Panc1 (cell line): ENCODE data around the gene FARP1. TPM values are rescaled to one million over a fixed set of nuclear protein-coding genes. Genes with fewer than 3 reads are reported as not detected.

Experiments used
- ATAC-seq: fragments of 200-7000 bp; cut with Tn5 transposase; 2 replicates; pipeline ENCODE4 v1.9.1; 2020; ENCODE audit warnings: mild to moderate bottlenecking, moderate library complexity
- BruUV-seq: library from RNA; stranded (reverse); fragments of 400-500 nt; replicated peaks from 2 replicates; lab custom pipeline; 2021; lab: Mats Ljungman, UMichigan
- CTCF ChIA-PET: fragments of 300-600 bp; sonication (Branson Sonifier 250); formaldehyde crosslinking; loops from one replicate; lab custom pipeline; 2022; ENCODE audit warnings: antibody characterized with exemption; lab: Charles Lee
- POLR2A ChIA-PET: fragments of 300-600 bp; sonication (Branson Sonifier 250); formaldehyde crosslinking; loops from one replicate; lab custom pipeline; 2022; ENCODE audit warnings: antibody characterized with exemption; lab: Charles Lee
- DNase-seq: peaks from one replicate; pipeline ENCODE4 v3.0.0-alpha.2; 2010; ENCODE audit warnings: low read depth, low spot score
- H3K27ac ChIP-seq: 2 replicates; pipeline ENCODE4 v1.5.1; 2011; ENCODE audit warnings: mild to moderate bottlenecking, low read length, inconsistent platforms
- H3K27me3 ChIP-seq: fragments of 200-500 bp; sonication (Bioruptor generic); 2 replicates; pipeline ENCODE4 v1.6.0; 2014; ENCODE audit warnings: low read length, inconsistent platforms; ENCODE audit not compliant: control insufficient read depth, insufficient read depth
- H3K36me3 ChIP-seq: fragments of 200-500 bp; sonication (Bioruptor generic); 2 replicates; pipeline ENCODE4 v1.5.1; 2014; ENCODE audit warnings: inconsistent platforms, mild to moderate bottlenecking, low read length, moderate library complexity; ENCODE audit not compliant: control insufficient read depth, insufficient read depth
- H3K4me1 ChIP-seq: 2 replicates; pipeline ENCODE4 v1.5.1; 2011; ENCODE audit warnings: inconsistent platforms, mild to moderate bottlenecking, low read length, moderate library complexity; ENCODE audit not compliant: control insufficient read depth, insufficient read depth
- H3K4me3 ChIP-seq, 2 experiments: 2 replicates each; pipeline ENCODE4 v1.5.1; 2011 to 2012; ENCODE audit warnings: low read depth in 2 of 2, low read length in 2 of 2, mild to moderate bottlenecking in 2 of 2, inconsistent platforms in 1 of 2, moderate library complexity in 1 of 2
- H3K9me3 ChIP-seq: fragments of 200-500 bp; sonication (Bioruptor generic); 2 replicates; pipeline ENCODE4 v1.5.1; 2014; ENCODE audit warnings: low read depth, mild to moderate bottlenecking, inconsistent platforms, low read length, moderate library complexity; ENCODE audit not compliant: control insufficient read depth, insufficient read depth
- POLR2AphosphoS5 ChIP-seq: IDR thresholded peaks from 2 replicates; pipeline ENCODE4 v1.6.1; 2012; ENCODE audit warnings: mild to moderate bottlenecking, low read depth, low read length, moderate library complexity
- SIN3A ChIP-seq: IDR thresholded peaks from 2 replicates; pipeline ENCODE4 v1.6.1; 2012; ENCODE audit warnings: low read depth, mild to moderate bottlenecking, low read length, moderate library complexity, borderline replicate concordance; ENCODE audit not compliant: insufficient read depth
- TCF7L2 ChIP-seq: IDR thresholded peaks from 2 replicates; pipeline ENCODE4 v1.6.1; 2011; ENCODE audit warnings: mild to moderate bottlenecking, low read depth, low read length, inconsistent platforms
- in situ Hi-C: cut with HindIII; loops from 2 replicates; pipeline ENCODE4 v1.10.0; 2016; ENCODE audit warnings: low sequenced_read_pairs, low pct_unique_long_range_greater_than_20kb
- intact Hi-C: fragments of 100-400 bp; cut with micrococcal nuclease; formaldehyde crosslinking; loops from one replicate; pipeline ENCODE4 v1.10.0; 2022; ENCODE audit not compliant: unreplicated experiment
- total RNA-seq: library from RNA; stranded (reverse); gene quantifications from one replicate; pipeline ENCODE4 v1.2.1, GENCODE V29; 2021; ENCODE audit not compliant: unreplicated experiment
- TF ChIP-seq, protein P1 (sequence below), 2 experiments: IDR thresholded peaks; 2 replicates each; pipeline ENCODE4 v1.6.1; 2011 to 2012; ENCODE audit warnings: low read depth in 2 of 2, control low read depth in 1 of 2, low read length in 1 of 2, mild to moderate bottlenecking in 1 of 2, moderate library complexity in 1 of 2; ENCODE audit not compliant: insufficient read depth in 1 of 2
- TF ChIP-seq, protein P2 (sequence below): fragments of 450-650 bp; IDR thresholded peaks from 2 replicates; pipeline ENCODE4 v1.5.1; 2017; ENCODE audit warnings: mild to moderate bottlenecking

The FARP1 gene
- total RNA-seq, 1 experiment from 2014 or later = 61.9 TPM

DNA sequence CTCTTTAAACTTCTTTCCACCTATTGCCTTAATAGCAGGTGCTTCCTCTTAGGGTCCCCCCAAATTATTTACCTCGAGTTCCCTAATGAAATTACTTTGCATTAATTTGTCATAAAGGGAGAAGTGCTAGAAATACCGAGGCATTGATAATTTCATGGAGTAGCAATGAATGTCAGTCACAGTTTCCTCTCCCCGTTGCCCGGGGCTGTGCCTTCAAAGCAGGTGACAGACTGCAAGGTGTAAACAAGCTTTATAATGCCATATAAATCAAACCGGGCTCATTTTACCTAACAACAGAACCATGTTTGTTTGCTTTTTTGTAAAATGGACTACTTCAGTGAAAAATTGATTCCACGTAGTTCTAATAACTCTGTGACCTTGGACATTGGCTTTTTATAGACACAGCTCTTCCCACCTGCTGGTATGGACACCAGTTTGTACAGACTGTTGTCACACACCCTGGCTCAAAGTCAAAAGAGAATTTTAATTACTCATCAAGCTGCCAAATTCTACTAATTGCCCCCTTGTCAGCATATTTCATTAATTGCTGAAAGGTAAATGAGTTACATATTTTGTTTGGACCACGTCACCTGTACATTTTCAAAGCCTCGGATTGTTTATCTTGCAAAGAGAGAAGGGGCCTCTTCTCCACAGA lies 262.9 kb downstream of the FARP1 start:
- ChIA-PET CTCF (no interaction called here), POLR2A (no interaction called here)
- TF ChIP-seq TCF7L2 (no peak), POLR2AphosphoS5 (no peak), SIN3A (no peak)
- TF ChIP-seq, protein P1, sequence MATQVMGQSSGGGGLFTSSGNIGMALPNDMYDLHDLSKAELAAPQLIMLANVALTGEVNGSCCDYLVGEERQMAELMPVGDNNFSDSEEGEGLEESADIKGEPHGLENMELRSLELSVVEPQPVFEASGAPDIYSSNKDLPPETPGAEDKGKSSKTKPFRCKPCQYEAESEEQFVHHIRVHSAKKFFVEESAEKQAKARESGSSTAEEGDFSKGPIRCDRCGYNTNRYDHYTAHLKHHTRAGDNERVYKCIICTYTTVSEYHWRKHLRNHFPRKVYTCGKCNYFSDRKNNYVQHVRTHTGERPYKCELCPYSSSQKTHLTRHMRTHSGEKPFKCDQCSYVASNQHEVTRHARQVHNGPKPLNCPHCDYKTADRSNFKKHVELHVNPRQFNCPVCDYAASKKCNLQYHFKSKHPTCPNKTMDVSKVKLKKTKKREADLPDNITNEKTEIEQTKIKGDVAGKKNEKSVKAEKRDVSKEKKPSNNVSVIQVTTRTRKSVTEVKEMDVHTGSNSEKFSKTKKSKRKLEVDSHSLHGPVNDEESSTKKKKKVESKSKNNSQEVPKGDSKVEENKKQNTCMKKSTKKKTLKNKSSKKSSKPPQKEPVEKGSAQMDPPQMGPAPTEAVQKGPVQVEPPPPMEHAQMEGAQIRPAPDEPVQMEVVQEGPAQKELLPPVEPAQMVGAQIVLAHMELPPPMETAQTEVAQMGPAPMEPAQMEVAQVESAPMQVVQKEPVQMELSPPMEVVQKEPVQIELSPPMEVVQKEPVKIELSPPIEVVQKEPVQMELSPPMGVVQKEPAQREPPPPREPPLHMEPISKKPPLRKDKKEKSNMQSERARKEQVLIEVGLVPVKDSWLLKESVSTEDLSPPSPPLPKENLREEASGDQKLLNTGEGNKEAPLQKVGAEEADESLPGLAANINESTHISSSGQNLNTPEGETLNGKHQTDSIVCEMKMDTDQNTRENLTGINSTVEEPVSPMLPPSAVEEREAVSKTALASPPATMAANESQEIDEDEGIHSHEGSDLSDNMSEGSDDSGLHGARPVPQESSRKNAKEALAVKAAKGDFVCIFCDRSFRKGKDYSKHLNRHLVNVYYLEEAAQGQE (IDR thresholded peaks at IDR 0.05; ENCODE audit: insufficient read depth in 1 of 2, low read depth in 2 of 2, low read length in 1 of 2) = no peak
- TF ChIP-seq, protein P2, sequence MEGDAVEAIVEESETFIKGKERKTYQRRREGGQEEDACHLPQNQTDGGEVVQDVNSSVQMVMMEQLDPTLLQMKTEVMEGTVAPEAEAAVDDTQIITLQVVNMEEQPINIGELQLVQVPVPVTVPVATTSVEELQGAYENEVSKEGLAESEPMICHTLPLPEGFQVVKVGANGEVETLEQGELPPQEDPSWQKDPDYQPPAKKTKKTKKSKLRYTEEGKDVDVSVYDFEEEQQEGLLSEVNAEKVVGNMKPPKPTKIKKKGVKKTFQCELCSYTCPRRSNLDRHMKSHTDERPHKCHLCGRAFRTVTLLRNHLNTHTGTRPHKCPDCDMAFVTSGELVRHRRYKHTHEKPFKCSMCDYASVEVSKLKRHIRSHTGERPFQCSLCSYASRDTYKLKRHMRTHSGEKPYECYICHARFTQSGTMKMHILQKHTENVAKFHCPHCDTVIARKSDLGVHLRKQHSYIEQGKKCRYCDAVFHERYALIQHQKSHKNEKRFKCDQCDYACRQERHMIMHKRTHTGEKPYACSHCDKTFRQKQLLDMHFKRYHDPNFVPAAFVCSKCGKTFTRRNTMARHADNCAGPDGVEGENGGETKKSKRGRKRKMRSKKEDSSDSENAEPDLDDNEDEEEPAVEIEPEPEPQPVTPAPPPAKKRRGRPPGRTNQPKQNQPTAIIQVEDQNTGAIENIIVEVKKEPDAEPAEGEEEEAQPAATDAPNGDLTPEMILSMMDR = no peak
- Histone ChIP-seq H3K4me3 (no peak overlapping the region), H3K27me3 (no peaks in the 10 kb centered on the region), H3K27ac (no peak overlapping the region), H3K9me3 (no peaks in the 10 kb centered on the region), H3K36me3 (no peaks in the 10 kb centered on the region), H3K4me1 (no peaks in the 10 kb centered on the region)
- intact Hi-C loops = no loop called here
- in situ Hi-C loops = loop anchor here (25.0 kb wide), 1 partner anchor 269 kb away; the partner anchor contains the start of gene FARP1
- ATAC-seq (no peak), DNase-seq (no peak)
- no TSS peak for BruUV-seq

DNA sequence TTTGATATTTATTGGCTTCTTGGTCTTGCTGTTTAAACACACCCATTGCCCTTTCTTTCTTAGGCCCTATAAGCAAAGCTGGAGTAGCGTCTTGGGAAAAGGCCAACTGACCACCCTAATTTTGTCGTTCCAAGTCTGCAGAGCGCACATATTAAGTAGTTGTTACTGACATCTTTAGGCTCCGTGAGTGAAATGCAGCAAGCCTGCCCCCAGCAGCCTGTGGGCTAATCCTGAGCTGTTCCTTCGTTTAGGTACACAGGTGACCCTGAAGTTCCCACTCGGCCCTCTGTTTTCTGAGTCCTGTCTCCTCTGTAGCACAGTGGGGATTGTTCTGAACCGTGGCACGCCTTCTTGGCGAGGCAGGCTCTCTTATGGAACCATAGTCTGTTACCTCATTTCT lies 263.5 kb downstream of the FARP1 start:
- BruUV-seq = no TSS peak
- Histone ChIP-seq H3K27me3 (no peaks in the 10 kb centered on the region), H3K4me1 (no peaks in the 10 kb centered on the region), H3K36me3 (no peaks in the 10 kb centered on the region), H3K27ac (no peak overlapping the region), H3K4me3 (no peak overlapping the region), H3K9me3 (no peaks in the 10 kb centered on the region)
- ChIA-PET POLR2A (interaction anchor here (0.6 kb wide), 1 partner anchor 262 kb away, joined by 12 read pairs; no protein-coding TSS in a partner anchor), CTCF (no interaction called here)
- no peak for TF ChIP-seq POLR2AphosphoS5
- TF ChIP-seq, protein P1 (IDR thresholded peaks at IDR 0.05; ENCODE audit: insufficient read depth in 1 of 2, low read depth in 2 of 2, low read length in 1 of 2) = no peak
- no peak for TF ChIP-seq SIN3A
- TF ChIP-seq TCF7L2 = no peak
- TF ChIP-seq, protein P2 = no peak
- in situ Hi-C loops = loop anchor here (25.0 kb wide), 1 partner anchor 269 kb away; the partner anchor contains the start of gene FARP1
- no peak for DNase-seq
- intact Hi-C loops = no loop called here
- ATAC-seq = no peak
